PFSK-1 (cell line): Measurements from ENCODE around the gene GEMIN4.

Source experiments
- FOXP2 ChIP-seq: optimal IDR thresholded peaks from 2 replicates; pipeline ENCODE3; 2011; ENCODE audit warnings: borderline replicate concordance, control low read depth, inconsistent platforms; ENCODE audit not compliant: insufficient read depth; ENCODE audit errors: extremely low read length, extremely low read depth
- POLR2AphosphoS5 ChIP-seq: IDR thresholded peaks from 2 replicates; pipeline ENCODE4 v1.6.1; 2012; ENCODE audit warnings: low read depth, mild to moderate bottlenecking, control low read depth, low read length, moderate library complexity
- SIN3A ChIP-seq: IDR thresholded peaks from 2 replicates; pipeline ENCODE4 v1.6.1; 2012; ENCODE audit warnings: mild to moderate bottlenecking, low read length, moderate library complexity, borderline replicate concordance; ENCODE audit not compliant: insufficient read depth
- TAF1 ChIP-seq: IDR thresholded peaks from 2 replicates; pipeline ENCODE4 v1.6.1; 2012; ENCODE audit warnings: low read length, control low read depth, borderline replicate concordance; ENCODE audit not compliant: insufficient read depth
- TF ChIP-seq, protein P1 (sequence below), 2 experiments: IDR thresholded peaks; 2 replicates each; pipeline versions ENCODE4 v1.6.1 to v1.8.0; 2011 to 2012; ENCODE audit warnings: low read depth in 2 of 2, low read length in 2 of 2, control low read depth in 1 of 2, inconsistent platforms in 1 of 2, mild to moderate bottlenecking in 1 of 2, moderate library complexity in 1 of 2; ENCODE audit not compliant: insufficient read depth in 1 of 2

DNA sequence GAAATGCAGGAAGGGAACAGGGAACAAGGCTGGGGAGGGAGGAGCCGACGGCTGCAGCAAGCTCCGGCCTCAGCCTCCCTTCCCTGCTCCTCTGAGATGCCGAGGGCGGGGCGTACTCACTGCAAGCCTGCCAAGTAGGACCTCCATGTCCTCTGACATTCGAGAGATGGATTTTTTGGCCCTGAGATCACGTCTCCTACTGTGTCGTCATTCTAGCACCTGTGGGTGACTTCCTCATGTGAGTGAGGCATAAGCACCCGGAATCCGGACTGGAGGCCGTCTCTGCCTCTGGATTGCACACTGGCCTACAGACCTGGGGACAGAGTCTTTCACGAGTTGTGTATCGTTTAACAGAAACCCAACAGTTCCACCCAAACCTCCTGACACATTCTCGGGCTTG, 44.5 kb upstream of the GEMIN4 start:
- TF ChIP-seq TAF1 (no peak), POLR2AphosphoS5 (no peak), SIN3A (no peak), FOXP2 (no peak)
- TF ChIP-seq, protein P1, sequence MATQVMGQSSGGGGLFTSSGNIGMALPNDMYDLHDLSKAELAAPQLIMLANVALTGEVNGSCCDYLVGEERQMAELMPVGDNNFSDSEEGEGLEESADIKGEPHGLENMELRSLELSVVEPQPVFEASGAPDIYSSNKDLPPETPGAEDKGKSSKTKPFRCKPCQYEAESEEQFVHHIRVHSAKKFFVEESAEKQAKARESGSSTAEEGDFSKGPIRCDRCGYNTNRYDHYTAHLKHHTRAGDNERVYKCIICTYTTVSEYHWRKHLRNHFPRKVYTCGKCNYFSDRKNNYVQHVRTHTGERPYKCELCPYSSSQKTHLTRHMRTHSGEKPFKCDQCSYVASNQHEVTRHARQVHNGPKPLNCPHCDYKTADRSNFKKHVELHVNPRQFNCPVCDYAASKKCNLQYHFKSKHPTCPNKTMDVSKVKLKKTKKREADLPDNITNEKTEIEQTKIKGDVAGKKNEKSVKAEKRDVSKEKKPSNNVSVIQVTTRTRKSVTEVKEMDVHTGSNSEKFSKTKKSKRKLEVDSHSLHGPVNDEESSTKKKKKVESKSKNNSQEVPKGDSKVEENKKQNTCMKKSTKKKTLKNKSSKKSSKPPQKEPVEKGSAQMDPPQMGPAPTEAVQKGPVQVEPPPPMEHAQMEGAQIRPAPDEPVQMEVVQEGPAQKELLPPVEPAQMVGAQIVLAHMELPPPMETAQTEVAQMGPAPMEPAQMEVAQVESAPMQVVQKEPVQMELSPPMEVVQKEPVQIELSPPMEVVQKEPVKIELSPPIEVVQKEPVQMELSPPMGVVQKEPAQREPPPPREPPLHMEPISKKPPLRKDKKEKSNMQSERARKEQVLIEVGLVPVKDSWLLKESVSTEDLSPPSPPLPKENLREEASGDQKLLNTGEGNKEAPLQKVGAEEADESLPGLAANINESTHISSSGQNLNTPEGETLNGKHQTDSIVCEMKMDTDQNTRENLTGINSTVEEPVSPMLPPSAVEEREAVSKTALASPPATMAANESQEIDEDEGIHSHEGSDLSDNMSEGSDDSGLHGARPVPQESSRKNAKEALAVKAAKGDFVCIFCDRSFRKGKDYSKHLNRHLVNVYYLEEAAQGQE (IDR thresholded peaks at IDR 0.05; ENCODE audit: insufficient read depth in 1 of 2, low read depth in 2 of 2, low read length in 2 of 2) = no peak
